CD4-positive, alpha-beta T cell treated with Interleukin-4 for 1 hour (primary cell): ENCODE results near the gene TBC1D8.

Experiments
- DNase-seq, 2 donors: peaks; one replicate each; pipeline ENCODE4 v3.0.0-alpha.2; 2020 to 2022

The TBC1D8 gene

DNA sequence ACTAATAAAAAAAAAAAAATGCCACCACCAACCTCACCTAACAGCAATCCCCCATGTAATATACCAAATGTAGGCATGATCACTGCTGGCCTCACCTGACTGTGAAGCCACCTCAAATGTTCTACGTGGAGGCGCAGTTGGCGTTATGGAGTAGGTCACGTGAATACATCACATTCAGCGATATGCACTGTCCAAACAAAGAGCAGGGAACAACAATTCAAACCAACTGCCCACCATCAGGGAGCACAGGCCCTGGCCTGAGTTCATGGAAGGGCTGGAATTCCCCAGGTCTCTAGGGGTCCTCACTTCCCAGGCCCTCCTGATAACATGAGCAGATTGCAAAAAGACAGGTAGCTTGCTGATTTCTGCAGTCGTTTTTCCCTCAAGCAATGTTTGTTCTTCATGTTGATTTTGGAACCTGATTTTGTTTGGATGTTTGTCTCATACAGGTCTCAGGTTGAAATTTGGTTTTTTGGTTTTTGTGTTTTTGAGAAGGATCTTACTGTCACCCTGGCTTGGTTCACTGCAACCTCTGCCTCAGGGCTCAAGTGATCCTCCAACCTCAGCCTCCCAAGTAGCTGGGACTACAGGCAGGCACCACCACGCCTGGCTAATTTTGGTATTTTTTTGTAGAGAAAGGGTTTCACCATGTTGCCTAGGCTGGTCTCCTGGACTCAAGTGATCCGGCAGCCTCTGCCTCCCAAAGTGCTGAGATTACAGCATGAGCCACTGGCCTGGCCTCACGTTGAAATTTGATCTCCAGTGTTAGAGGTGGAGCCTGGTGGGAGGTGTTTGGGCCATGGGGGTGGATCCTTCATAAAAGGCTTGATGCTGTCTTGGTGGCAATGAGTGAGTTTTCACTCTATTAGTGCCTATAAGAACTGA, 15.5 kb downstream of the TBC1D8 start:
- no peak for DNase-seq

DNA sequence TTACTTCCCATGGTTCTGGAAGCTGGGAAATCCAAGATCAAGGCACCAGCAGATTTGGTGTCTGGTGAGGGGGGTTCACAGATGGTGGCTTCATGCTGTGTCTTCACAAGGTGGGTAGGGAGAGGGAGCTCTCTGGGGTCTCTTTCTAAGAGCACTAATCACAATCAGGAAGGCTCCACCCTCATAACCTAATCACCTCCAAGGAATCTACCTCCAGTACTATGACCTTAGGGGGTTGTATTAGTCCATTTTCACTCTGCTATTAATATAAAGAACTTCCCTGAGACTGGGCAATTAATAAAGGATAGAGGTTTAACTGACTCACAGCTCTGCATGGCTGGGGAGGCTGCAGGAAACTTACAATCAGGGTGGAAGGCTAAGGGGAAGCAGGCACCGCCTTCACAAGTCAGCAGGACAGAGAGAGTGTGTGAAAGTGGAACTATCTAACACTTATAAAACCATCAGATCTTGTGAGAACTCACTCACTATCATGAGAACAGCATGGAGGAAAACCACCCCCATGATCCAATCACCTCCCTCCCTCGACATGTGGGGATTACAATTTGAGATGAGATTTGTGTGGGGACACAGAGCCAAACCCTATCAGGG, 17.6 kb downstream of the TBC1D8 start:
- no peak for DNase-seq

DNA sequence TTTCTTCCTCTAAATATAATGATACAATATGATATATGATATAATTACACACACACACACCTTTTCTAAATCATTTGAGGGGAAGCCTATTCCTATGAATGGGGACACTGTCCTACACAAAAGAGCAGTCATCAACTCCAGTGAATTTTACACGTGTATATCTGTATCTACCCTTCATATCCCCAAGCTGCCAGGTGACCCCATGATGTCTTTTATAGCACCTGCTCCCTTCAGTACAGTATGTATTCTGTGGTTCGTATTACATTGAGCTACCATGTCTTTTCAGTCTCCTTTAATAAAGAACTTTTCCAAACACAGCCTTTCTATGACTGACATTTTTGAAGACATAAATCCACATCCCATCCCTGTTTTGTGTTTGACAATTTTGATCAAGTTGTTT, 19.0 kb downstream of the TBC1D8 start:
- DNase-seq, result no peak

DNA sequence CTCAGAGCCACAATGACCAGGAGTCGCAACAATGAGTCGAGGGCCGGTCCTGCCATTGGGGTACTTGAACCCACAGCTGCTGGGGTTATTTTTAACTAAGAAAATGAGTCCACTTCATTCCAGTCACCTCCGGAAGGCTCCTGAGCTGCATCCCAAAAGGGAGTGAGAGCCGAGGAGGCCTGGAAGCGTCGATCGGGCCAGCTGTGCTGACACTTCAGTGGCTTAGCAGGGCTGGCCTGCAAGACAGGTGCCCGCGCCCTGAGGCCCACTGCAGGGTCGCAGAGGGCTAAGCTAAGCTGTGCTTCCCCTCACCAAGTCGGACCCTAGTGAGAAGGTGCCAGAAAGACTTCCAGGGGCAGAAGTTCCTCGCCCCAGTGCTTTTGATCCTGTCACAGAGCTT, 21.1 kb downstream of the TBC1D8 start:
- DNase-seq, result no peak

DNA sequence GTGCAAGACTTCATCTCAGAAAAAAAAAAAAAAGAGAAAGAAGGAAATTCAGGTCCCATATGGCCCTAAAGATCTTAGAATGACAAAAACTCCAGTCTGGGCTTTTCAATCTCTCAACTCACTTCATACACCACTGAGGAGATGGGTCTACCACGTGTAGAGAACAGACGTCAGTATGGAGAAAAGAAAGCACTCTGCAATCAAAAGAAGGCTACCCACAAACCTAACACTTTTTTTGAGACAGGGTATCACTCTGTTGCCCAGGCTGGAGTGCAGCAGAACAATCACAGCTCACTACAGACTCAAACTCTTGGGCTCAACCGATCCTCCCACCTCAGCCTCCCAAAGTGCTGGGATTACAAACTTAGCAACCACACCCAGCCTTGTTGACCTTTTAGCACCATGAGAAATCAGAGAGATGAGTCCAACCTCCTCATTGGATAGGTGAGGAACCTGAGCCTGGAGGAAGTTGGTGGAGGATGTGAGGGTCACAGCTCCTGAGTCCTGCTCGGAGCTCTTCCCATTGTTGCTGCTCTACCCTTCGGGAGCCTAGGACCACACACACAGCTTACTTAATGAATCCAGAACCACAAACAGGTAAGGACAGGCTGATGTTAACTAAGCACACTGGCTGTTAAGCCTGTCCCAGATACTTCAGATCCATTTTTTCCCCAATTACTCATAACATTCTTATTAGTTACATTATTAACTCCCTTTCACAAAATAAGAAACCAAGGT, 23.7 kb downstream of the TBC1D8 start:
- DNase-seq, result no peak

DNA sequence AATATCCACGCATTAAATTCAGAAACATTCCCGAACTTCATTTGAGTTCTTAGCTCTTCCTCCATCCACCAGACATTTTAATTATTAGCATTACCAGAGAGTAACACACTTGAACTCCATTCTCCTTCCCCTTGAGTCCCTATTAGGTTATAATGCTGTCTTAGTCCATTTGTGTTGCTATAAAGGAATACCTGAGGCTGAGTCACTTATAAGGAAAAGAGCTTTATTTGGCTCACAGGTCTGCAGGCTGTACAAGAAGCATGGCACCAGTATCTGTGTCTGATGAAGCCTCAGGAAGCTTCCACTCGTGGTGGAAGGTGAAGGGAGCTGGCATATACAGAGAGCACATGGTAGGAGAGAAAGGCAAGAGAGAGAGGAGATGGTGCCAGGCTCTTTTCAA, 25.4 kb downstream of the TBC1D8 start:
- no peak for DNase-seq

DNA sequence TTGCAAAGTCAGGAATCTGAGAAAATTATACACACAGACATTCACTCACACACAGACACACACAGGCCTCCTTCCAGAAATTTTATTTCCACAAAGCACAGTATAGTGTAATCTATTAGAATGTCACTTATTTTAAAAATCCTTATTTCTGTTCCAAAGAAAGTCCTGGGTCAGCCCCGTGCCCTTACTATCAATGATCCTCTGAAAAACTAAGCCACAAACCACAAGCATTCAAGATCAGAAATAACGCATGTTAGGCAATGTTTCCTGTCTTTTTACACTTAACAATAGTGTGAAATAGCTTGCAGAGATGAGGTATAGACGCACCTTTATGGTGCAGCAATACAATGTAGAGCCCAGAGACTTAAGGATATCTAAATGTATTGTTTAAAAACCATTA, 25.8 kb downstream of the TBC1D8 start:
- DNase-seq, result no peak

DNA sequence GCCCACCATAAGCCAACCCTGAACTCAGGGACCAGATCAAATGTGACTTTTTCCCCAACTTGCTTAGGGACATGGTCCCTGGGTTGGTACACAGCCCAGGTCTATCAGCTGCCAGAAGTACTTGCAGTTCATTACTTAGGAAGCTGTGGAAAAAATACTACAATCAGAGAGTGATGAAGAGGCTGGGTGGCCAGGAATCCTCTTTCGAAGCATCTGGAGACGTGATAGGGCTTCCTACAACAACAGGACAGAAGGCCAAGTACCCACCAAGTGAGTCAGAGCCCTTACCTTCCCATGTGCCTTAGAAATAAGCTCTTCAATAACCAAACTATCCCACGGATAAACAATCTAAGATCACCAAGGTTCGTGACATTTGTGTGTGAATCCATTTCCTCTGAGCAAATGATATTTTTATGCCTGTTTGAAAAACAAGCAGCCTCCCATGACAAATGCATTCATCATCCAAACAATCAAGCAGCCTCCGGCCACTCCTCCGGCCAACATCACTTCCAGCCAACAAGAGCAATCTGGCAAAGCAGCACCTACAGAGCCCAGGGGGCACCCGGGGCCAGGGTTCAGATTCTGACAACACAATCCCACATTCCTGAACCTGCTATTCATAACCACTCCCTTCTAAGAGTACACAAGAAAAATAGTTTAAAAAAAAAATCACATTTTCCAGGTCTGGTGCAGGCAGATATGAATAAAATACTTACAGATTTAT, 26.4 kb downstream of the TBC1D8 start:
- DNase-seq, result no peak

DNA sequence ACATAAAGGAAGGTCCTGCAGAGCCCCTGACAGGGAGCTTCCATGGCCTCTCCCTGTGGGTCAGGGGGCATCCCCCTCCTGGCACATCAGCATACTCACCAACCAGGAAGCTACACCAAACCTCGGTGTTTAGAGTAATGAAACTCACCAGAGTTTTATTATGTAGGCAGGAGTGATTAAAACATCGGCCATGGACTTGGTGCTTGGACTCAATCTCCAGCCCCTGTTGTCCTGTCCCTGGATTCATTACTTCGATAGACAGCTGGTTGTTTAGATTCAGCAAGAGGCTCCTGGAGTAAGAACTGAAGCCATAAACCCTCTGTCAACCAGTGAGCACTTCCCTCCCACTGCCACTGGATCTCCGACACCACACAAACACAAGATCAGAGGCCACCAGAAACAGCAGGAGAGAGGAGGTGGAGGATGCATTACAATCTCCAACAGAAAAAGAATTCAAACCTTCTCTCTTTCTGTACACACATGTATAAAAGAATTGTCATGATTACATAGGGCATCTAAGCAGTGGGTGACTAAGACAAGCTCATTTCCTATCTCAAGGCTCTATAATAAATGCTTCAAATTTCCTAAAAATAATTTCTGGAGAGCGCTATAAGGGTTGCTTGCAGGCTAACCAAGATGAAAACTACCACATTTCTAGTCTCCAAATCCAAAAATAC, 27.2 kb downstream of the TBC1D8 start:
- DNase-seq, result no peak

DNA sequence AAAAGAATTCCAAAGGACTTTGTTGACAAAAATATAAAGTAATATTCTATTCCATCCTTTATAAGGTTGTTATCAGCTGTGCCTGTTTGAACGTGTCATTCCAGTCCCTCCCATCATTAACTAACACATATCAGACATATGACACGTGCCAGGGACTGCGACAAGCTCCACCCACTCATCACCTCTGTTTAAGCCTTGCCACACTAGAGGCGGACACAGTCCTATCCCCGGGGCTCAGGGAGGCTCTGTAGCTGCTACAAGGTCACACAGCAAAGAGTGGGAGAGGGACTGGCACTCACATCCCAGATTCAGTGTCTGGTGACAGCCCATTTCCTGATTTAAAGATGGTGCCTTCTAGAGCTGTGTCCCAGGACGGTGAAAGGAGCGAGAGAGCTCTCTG, 30.0 kb downstream of the TBC1D8 start:
- no peak for DNase-seq

DNA sequence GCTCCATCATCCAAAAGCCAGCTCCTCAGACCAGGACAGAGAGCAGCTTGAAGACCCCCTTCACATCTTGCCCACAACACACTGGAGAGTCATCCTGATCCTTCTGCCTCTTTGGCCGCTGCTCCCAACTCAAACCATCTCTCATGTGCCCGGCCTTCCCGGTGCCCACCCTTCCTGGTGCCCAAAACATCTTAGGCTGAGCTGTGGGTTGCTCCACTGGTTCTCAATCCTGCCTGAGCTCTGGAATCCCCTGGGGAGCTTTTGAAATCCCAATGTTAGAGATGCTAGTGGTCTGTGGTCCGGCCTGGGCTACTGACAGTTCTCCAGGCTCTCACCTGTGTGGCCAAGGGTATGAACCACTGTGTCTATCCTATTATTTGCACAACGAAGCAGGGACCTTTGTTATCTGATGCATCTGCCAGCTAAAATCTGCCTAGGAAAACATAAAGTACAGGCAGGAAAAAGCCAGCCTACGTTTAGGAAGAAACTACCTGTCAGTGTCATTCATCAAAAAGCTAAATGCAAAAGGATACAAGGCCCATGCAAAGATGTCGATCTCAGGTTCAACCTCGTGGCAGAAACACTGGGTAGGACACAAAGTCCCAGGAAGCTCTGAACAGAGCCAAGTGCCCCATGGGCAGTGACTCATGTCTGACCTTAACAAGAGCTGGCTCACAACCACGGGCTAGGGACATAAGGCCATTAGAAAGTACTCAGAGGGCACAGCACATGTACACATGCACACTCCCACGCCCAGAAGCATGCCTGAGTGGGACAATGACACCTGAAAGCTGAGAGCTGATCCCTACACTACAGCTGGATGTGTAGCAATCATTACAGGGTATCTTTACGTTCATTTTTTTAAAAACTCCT, 30.8 kb downstream of the TBC1D8 start:
- DNase-seq, result no peak

DNA sequence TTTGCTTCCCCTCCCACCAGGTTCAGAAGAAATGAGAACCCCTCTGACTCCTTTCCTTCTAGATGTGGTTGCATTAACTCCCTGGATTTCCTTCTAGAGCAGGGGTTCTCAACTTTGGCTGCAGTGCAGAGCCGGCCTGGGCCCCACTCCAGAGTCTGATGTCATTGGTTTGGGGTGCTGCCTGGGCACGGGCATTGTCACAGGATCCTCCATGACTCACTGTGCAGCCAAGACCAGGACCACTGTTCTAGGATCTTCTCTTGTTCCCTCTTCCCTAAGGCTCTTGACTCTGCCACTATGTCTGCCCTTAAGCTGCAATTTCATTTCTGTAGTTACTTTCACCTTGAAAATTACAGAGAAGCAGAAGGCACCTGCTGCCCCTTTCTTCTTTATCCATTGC, 31.8 kb downstream of the TBC1D8 start:
- no peak for DNase-seq

DNA sequence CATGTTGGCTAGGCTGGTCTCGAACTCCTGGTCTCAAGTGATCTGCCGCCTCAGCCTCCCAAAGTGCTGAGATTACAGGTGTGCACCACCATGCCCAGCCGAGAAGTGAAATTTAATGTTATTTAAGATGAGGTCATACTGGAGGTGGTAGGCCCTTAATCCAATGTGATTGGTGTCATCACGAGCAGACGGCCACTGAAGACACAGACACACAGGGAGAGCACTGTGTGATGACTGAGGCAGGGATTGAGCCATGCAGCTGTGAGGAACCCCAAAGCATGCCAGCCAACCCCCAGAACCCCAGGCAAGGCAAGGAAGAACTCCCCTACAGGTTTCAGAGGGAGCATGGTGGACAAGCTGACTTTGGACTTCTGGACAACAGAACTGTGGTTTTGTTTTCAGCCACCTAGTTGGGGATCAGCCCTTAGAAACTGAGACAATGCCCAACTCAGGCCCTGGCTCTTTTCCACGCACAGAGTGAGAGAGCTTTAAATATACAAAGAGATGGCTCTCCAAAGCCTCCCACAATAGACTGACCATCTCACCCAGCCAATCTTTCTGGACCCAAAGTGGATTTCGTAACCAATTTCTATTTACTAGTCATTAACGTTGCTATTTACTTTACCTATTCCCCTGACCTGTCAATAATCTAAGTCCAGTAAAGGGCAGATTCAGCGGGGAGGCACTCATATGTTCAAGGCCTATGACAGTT, 34.2 kb downstream of the TBC1D8 start:
- no peak for DNase-seq

DNA sequence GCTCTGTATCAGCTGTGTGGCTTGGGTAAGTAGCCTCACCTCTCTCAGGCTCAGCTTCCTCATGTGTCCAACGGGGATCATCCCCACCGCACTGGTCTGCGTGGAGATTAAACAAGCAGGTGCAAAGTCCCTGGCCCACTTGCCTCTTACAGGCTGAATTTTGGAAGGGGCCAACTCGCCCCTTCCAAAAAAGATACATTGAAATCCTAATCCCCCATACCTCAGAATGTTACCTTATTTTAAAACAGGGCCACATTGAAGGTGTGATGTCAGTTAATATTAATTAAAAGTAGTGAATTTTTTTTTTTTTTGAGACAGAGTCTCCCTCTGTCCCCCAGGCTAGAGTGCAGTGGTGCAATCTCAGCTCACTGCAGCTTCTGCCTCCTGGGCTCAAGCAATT, 34.8 kb downstream of the TBC1D8 start:
- no peak for DNase-seq

DNA sequence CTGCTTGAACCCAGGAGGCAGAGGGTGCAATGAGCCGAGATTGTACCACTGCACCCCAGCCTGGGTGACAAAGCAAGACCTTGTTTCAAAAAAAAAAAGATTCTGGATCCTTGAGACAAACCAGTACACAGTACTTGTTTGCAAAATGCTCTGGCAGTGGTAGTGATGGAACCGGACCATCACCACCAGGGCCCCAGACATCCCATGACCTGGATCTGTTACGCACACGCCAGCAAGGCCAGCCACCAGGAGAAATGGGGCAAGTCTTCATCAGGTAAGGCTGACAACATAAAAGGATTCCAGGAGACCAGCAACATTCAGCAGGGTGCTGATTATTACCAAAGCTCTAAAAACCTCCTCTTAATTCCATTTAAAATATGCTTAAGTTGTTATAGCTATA, 35.5 kb downstream of the TBC1D8 start:
- DNase-seq, result no peak

DNA sequence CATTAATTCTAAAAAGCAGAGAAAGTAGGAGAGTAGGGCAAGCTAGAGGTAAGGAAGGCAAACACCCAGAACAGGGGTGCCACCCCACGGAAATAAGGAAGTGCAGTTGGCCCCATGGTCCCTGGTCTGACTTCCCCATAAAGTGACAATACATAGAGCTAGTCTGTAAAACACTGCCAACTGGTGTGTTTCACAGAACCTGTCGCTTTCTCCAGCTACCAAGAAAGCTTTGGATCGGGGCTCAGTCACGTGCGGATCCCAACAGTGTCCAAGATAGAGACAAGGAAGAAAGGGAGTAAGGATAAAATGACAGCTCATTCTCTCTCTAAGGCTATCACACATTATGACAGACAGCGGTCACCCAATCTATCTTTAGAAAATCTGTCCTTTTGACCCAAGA, 36.4 kb downstream of the TBC1D8 start:
- peak in 1 of 2 donors; percentile 50 for DNase-seq

DNA sequence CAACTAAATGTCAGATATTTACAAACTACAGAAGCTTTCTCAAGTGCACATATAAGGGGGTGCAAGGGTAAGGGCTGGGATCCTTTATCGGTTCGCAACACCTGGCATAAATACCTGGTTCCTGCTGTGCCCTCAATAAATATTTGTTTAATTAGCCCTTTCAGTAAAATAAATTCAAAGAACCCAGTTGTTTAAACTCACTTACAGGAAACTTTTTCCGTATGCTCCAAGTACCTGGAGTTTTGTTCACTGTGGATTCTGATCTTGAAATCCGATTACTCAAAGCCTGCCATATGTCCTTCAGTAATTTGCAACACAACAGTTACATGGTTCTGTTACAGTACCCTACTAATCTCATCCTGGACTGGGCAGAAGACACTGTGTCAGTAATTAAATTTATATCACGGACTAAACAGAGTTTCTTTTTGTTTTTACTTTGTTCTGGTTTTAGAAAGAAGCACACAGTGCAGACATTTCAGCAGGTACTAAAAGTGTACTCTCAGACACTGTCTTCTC, 36.9 kb downstream of the TBC1D8 start:
- DNase-seq, result no peak

DNA sequence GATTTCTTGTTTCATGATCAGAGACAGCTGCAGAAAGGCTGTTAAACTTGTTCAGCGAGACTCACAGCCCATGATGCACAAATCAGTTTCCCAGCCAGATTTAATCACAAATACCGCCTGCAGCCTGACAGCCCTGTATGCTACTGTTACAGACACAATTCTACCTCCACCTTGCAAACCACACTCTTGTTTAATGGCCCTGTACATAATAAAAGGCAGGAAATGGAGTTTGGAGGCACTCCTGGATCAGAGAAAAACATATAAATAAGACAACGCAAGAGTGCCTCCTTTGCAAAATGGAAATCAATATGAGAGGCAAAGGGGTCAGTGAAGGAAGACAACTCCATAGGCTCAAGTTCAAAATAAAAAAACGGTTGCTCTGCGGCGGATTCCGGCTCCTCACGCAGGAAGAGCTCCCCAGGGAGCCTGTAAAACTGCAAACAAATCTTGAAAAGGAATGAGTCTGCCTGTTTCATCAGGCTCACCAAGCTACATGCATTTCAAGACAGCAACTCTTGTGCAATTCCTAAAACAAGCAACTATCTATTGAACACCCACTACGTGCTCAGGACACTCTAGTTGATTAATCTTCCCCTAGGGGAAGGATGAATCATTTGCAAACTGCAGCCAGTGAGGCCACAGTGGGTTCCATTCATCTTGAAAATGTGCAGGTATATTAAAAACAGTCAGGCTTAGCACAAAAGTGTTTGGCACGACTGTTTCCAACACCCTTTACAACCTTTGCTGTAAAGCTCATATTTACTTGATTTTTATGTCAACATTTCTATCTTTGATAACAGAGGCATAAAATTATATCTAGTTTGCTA, 37.5 kb downstream of the TBC1D8 start:
- no peak for DNase-seq

DNA sequence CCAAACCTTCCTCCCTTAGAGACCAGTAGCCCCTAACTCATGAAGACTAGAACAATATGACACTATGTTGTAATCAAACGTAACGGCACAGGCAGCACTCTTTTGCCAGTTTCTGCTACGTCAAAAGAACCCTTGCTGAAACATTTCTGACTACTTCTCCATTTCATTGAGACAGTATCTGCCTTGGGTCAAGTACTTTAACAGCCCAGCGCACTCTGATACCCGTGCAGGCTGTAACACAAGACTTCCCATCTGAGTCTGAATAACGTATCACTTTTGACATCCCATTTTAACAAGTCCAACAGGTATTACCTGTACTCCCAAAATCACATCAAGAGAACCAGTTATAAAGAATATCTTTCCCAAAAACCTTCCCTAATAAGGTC, 38.4 kb downstream of the TBC1D8 start:
- DNase-seq, result no peak
